SK-N-MC (cell line): ENCODE measurements around the gene FAHD2A.

Experiments
- EZH2 ChIP-seq: fragments of 200-600 bp; sonication (generic); IDR thresholded peaks from one replicate; pipeline ENCODE4 v1.6.1; 2017; ENCODE audit warnings: antibody characterized with exemption
- FOXP2 ChIP-seq: optimal IDR thresholded peaks from 2 replicates; pipeline ENCODE3; 2011; ENCODE audit warnings: mild to moderate bottlenecking, moderate library complexity; ENCODE audit not compliant: insufficient read depth; ENCODE audit errors: extremely low read length, control extremely low read depth
- POLR2AphosphoS5 ChIP-seq: IDR thresholded peaks from 2 replicates; pipeline ENCODE4 v1.6.1; 2012; ENCODE audit warnings: mild to moderate bottlenecking, low read depth, low read length, borderline replicate concordance

DNA sequence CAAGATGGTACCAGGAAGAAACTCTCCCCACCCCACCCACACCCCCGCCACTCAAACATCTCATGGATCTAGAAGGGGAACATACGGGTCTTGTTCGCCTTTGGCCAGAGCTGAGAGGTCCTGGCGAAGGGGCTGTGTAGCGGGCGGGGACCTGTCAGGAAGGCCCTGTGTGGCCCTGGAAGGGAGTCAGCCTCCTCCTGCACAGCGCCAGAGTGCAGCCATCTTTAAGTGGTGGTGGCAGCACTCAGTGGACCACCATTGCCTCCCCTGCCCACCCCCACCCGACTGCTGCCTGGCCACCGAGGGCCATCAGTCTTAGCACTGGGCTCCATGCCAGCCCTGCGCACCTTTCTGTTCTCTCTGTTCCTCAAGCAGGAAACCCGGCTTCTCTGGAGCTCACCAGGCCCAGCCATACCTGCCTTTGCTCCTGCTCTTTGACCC is 11.6 kb upstream of the FAHD2A start:
- TF ChIP-seq POLR2AphosphoS5 (no peak), EZH2 (no peak), FOXP2 (no peak)
